IPS-NIHi7 (cell line): ENCODE results near the gene HLA-DRB1.
A peak's percentile ranks its signal among the peaks of the same experiment; 100 is the strongest.
"Not testable (repeated sequence)": the region's sequence is repeated elsewhere in the genome, so short reads cannot be mapped to it uniquely, and the experiment has no call there.

Experiments used
- DNase-seq: peaks from one replicate; pipeline ENCODE4 v3.0.0; 2012; ENCODE audit warnings: mixed read lengths; ENCODE audit errors: extremely low spot score

The HLA-DRB1 gene

DNA sequence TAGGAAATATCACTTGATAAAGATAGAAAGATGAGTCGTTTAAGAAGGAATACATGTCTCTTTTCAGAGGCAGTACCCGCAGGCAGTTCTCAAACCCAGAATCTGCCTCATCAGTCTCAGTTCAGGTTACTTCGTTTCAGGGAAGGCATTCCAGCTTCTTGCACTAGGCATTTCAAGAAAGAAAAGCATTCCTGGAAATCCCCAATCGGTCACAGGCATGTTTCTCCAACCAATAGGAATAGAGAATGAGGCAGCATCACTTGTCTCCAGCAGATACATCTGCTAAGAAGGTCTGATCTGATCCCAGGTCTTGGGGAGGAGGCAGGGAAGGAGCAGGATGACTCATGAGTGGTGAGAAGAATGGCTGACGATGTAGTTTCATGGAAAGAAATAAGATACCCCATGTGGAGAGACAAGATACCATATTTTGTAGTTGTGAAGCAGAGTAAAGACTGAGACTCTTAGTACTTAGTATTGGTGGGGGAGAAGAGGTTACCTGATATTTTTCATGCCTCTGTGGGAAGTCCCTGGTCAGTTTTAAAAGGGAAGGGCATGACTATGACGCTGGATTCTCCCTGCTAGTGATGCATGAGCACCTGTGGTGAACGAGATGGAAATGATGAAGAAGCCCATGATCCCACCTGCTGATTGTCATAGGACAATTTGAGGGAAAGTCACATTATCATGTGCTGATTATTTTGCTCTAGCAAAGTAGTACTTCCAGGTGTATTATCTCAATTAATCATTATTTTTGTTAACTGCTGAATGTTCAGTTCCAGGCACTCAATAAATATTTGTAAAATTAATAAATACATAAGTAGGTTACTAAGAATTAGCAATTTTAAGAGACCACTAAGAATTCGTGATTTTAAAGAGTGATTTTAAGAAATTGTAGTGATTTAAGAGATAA is 20.3 kb upstream of the HLA-DRB1 start:
- peak; percentile 71 for DNase-seq

DNA sequence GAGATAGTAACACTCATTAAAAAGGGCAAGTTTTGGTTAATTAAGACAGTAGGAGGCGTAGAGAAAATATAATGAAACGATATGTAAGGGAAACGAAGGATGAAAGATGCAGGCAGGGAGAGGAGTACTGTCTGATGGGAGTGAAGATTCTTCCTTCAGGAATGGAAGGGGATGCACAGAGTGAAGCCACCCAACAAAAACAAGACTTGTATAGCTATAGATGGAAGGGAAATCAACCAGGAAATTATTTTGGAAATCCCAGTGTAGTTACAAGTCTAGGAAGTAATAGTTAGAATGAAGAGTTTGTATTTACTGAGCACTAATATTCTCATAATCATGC is 19.7 kb upstream of the HLA-DRB1 start:
- DNase-seq: no peak

DNA sequence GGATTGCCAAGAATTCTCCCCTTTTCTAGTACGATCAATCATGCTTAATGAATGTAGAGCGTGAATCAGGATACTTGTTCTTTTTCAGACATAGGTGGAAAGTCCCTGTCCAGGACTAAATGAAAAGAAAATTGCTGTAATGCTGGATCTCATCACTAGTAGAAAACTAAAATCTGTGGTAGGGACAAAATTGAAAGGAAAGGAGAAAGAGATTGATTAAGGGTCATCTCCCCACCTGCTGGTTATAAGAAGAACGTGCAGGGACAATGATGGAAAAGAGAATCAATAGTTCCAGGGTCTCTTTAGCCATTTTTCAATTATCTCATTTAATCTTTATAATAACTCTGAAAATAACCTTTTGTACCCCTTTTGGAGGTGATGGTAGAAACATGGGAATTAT is 18.7 kb upstream of the HLA-DRB1 start:
- DNase-seq: no peak

DNA sequence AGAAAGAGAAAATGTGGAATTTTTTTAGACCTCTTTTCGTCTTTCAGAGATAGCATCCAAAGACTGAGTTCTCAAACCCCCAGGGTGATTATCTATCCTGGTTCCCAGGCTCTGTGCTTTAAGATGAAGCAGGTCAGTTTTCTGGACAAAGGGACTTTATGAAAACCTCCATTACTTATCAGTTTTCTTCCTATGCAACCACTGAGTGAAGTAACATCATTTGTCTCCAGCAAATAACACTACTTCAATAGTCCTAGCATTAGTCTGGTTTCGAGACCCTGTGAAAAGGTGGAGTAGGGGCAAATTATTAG is 18.3 kb upstream of the HLA-DRB1 start:
- no peak for DNase-seq

DNA sequence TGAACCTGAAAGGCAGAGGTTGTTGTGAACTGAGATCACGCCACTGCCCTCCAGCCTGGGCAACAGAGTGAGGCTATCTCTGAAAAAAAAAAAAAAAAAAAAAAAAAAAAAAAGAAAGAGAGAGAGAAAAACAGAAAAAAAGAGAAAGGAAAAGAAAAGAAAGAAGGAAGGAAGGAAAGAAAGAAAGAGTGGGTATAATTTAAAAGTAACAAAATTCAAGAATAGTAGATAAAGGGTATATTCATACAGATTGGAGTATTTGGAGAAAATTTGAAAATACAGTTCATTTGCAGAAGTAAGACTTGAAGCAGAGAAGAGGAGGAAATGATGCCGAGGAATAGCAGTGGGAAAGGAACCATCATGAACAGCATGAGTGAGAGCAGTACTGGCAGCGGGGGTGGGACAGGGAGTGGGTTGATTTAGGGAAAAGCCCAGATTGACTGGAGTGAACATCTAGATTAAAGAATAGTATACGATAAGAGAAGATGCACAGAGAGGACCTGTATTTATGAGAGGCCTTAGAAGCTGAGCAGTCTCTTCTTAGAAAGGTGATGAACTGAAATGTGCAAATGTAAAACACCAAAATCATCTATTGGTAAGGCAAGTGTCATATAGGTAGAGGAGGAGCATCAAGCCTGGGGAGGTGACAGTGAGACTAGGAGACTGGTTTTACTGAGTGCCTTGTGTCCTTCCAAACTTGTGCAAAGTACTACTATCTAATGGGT is 17.8 kb upstream of the HLA-DRB1 start:
- DNase-seq: no peak

DNA sequence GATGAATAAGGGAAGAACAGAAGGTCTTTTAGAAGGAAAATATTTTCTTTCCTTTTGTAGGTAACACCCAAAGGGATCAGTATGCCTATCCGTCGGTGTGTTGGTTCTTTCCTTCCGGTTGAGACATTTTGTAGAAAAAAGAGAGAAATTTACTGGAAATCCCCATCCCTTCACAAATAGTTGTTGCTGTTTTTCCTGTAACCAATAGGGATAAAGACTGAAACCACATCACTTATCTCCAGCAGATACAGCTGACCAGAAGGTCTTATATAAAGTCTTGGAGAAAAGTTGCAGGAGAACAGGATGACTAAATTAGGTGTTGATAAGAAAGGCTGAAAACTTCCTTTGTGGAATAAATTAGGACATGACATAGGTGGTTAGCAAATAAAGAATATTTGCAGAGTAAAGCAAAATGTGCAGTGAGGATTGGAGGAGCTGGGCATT is 14.8 kb upstream of the HLA-DRB1 start:
- DNase-seq: no peak

DNA sequence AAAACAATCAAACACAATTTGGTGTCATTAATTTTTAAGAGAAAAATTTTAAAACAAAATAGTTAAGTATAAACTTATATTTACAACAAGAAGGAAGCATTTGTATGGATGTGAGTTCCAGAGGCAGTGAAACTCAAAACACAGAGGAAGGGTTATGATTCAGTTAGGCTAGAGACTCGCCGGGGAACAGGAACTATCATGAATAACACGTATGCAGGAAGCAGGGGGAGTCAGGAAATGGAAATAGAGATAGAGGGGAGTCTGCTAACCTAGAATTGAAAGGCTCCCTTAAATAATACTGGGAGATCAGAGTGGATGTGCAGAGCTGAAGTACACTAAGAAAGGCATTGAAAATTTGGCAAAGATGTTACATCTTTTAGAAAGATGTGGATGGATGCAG is 14.2 kb upstream of the HLA-DRB1 start:
- DNase-seq: no peak

DNA sequence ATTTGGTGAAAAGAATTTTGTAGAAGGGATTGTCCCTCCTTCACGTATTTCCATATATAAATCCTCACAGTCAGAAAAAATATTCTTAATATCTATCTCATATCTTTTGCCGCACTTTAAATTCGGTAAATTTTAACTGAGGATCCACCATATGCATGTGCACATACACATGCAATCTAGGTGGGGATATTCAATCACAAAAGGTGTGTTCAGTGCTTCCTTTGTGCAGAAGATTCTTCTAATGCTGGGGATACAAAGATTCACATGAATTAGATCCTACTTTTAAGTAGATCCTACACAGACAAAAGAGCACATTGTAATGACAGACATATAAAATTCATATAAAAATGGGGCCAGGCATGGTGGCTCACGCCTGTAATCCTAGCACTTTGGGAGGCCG is 13.6 kb upstream of the HLA-DRB1 start:
- no peak for DNase-seq

DNA sequence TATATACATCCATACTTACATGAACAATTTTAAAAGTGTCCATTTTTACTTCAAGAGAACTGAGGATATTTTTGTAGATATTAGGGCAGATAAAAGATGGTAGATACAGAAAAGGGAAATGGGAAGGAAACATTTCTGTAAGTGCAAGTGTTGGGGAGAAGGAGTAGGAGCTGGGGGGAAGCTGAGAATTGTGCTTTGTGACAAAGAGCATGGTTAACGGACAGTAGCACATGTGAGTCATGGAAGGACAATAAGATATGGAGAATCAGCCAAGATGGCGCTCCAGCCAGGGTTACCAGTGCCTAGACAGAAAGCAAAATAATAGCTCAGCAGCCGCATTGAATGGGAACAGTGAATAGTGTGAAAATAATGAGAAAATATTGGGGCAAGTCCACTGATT is 12.7 kb upstream of the HLA-DRB1 start:
- DNase-seq: no peak

DNA sequence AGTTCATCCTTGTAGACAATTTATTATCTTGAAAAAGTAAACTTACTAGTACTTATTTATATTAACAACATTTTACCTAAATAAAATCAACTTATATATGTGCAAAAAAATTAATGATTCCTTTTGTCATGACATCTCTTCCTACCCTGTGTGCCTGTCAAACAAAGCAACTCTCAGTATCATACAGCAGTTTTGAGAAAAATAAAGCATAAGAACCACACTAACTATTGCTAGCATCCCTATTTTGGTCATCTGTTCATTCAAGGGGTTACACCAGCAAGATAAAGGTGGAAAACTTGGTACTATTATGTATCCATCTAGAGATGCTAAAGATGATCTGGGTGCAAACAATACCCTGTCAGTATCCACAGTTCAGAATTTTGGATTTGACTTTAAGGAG is 7.4 kb upstream of the HLA-DRB1 start:
- no peak for DNase-seq

DNA sequence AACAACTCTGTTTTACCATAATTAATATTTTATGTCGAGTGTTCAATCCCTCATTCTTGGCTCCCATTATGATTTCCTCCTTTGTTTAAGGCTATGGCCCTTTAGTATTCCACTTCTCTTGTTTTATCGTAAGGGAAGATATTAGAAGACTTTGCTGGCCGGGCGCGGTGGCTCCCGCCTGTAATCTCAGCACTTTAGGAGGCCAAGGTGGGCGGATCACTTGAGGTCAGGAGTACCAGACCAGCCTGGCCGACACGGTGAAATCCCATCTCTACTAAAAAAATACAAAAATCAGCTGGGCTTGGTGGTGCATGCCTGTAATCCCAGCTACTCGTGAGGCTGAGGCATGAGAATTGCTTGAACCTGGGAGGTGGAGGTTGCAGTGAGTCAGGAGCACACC is 1.1 kb upstream of the HLA-DRB1 start:
- DNase-seq: not testable (repeated sequence)

DNA sequence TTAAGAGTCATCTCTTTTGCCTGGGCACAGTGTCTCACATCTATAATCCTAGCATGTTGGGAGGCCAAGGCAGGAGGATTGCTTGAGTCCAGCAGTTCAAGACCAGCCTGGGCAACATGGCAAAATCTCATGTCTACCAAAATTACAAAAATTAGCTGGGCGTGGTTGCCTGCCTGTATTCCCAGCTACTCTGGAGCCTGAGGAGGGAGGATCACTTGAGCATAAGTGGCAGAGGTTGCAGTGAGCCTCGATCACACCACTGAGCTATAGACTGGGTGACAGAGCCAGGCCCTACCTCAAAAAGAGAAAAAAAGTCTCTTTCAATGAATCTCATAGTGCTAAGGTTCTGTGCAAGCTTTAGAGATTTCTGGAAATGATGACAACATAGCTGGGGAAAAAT is 1.5 kb downstream of the HLA-DRB1 start:
- DNase-seq: no peak

DNA sequence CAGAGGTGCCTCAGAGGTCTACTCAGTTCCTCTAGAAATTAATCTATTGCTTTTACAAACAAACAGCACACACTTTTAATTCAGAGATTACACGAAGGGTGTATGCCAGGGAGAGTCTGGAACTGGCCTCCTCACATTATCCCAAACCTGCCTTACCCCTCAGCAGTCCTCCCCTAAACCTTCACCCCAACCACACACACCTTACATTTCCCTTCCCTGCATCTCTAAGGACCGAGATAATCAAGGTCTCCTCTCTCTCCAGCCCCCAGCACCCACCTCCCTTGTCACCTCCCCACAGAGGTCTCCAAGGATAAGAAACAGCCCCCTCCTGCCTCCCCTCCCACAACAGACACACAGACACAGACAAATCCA is 6.1 kb downstream of the HLA-DRB1 start:
- no peak for DNase-seq

DNA sequence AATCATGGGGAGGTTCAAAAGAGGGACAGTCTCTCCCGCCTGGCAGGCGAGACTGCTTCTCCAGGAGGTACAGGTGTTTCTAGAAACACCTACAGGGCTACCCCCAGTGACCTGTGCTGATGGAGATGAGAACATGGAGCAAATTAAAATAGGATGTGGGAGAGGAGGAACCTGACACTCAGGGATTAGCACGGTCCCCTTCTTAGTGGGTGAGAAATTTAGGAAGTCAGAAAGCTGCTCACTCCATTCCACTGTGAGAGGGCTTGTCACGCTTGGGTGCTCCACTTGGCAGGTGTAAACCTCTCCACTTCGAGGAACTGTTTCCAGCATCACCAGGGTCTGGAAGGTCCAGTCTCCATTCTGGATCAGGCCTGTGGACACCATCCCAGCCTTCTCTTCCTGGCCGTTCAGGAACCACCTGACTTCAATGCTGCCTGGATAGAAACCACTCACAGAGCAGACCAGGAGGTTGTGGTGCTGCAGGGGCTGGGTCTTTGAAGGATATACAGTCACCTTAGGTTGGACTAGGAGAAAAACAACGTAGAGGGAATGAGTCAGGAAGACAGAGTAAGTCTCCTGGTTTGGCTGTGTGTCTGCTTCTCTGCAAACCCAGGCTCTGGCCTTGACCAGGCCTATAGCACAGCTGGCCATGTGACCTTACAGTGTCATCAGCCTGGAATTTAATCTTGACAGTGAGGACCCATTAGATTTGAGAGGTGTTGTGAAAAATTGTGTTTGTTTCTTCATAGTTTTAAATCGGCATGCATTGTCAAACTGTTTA is 8.1 kb downstream of the HLA-DRB1 start:
- DNase-seq: no peak

DNA sequence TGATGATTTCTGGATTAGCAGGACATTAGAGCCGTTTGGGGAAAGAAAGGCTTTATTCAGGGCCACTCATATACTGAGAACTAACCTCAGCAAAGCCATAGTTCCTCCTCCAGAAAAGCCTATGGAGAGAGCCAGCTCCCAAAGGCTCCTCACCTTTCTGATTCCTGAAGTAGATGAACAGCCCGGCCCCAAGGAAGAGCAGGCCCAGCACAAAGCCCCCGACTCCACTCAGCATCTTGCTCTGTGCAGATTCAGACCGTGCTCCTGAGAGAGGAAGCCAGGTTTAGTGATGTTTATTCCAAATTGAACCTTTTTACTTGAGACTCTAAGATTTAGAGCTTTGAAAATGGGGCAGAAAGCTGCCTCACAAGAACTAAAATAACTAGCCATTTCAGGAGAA is 9.1 kb downstream of the HLA-DRB1 start:
- no peak for DNase-seq

DNA sequence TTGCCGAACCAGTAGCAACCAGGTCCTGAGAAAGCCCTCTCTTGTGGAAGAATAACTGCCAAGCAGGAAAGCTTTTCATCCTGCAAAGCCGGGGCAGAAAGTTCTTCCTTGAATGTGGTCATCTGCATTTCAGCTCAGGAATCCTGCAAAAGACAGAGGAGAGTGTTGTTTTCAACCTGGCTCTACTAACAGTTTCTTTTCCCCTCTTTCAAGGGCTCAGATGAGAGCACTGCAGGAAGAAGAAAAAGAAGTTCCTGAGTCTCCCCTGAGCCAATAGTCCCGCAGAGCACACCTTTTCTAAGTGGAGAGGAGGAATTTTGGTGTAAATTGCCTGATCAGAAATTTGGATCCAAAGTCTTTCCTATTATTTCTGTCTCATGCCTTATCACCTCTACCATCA is 10.7 kb downstream of the HLA-DRB1 start:
- DNase-seq: no peak

DNA sequence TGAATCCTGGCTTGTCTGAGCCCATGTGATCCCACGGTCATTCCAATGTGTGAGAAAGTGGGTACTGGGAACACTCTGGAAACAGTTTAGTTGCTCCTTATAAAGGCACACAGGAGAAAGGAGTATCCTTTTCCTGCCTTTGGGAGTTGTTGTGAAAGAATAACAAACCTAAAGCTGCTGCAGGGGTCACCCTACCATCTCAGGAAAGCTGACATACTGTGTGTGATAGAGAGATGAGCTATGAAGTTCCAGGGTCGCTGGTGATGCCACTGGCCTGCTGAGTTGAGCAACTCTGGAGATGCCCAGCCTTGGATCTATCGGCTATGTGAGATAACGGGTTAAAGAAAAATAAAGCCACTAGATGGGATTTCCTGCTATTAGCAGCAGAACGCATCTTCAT is 12.2 kb downstream of the HLA-DRB1 start:
- not testable (repeated sequence) for DNase-seq

DNA sequence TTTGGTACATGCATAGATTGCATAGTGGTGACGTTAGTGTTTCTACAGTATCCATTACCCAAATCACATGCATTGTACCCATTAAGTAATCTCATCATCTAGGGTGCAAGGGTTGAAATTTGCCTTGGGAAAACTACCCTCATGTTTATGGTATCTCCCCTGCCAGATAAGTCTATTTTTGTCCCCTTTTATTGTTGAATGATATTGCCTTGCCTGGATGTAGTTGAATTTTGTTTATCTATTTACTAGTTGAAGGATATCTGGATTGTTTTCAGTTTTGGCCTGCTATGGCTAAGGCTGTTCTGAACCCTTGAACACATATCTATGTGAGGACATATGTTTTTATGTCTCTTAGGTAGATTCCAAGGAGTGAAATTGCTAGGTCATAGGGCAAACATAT is 13.4 kb downstream of the HLA-DRB1 start:
- DNase-seq: no peak

DNA sequence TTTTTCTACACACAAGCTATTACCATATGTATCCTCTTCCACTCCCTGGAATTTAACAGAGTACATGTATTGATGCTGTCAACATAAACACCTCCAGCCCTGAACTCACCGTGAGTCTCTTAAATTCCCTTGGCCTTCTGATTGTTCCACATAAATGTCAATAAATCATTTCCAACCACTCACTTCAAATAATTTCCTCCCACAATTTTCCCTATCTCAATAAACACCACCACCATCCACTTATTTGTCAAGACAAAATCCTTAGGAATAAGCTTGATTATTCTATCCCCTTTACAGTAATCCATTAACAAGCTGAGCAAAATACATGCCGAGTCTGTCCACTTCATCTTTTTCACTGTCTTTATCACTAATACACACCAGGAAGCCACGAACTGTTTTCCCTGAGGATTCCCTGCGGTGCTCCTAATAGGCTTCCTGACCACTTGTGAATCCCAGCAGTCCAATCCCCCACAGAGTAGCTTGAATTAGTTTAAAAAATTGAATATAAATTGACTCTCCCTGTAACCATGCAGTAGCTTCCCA is 19.2 kb downstream of the HLA-DRB1 start:
- DNase-seq: no peak

DNA sequence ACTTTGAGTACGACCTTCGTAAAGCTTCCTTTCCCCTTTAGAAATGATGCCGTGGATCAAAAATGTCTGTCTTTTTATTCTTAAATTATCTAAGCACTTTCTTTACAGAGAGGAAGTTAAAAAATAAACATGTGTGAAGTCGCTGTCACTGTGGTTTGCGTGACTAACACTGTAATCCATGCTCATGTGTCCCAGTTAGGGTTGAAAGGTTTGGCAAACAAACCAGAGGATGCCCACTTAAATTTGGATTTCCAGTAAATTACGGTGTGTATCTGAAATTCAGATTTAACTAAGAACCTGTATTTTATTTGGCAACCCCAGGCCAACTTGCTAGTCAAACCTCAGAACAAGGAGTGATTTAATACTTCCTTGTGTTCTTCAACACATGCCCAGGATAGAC is 21.1 kb downstream of the HLA-DRB1 start:
- DNase-seq: no peak

DNA sequence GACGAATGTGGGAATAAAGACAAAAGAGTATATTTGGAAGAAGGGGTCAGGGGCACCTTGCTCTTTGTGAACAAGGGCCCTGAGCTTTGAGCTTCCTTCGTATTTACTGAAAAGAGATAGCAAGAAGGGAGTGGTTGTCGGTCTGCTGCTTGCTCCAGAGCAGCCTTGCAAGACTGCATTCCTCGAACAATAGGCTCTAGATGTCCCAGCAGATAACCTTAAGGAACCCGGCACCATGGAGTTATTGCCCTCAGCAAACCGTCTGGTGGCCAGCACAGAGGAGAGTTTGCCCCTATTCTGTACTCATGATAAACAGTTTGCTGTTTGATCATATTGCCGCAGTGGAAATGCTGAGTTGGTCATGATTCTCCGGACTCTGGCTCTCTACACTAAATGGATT is 22.7 kb downstream of the HLA-DRB1 start:
- no peak for DNase-seq

DNA sequence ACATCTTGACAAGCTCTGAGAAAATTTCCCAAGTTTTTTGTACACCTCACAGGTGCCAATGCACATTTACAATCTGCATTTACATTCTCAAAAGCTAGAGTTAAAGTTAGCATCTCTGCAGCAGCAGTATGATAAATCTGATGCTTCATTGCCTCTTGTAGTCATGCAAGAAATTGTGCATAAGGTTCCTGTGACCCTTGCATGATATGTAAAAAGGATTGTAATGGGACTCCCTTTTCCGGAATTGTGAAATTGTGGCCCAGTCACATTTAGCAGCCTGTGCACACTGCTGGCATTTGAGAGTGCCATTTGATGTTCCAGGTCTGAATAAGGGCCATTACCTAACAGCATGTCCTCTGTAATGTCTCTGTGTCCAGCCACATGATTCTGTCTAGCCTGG is 24.1 kb downstream of the HLA-DRB1 start:
- no peak for DNase-seq
